Gastroesophageal sphincter (tissue), 3 donors: ENCODE results near the gene DENND2C.

Experiments used
- CTCF ChIP-seq, 4 experiments: fragments of 200-600 bp in 2 of 4; fragments of 450-650 bp in 2 of 4; sonication (generic) in 1 of 4; IDR thresholded peaks; one replicate each; pipeline ENCODE4 v1.5.1; 2017 to 2019; ENCODE audit warnings: antibody characterized with exemption in 4 of 4, mild to moderate bottlenecking in 2 of 4, moderate library complexity in 2 of 4
- POLR2A ChIP-seq, 2 donors: fragments of 450-650 bp; IDR thresholded peaks; one replicate each; pipeline ENCODE4 v1.6.1; 2017; ENCODE audit warnings: antibody characterized with exemption in 2 of 2, mild to moderate bottlenecking in 2 of 2, moderate library complexity in 1 of 2
- POLR2AphosphoS5 ChIP-seq: sonication (generic); formaldehyde crosslinking; IDR thresholded peaks from one replicate; pipeline ENCODE4 v1.6.1; 2017; ENCODE audit warnings: antibody characterized with exemption

DNA sequence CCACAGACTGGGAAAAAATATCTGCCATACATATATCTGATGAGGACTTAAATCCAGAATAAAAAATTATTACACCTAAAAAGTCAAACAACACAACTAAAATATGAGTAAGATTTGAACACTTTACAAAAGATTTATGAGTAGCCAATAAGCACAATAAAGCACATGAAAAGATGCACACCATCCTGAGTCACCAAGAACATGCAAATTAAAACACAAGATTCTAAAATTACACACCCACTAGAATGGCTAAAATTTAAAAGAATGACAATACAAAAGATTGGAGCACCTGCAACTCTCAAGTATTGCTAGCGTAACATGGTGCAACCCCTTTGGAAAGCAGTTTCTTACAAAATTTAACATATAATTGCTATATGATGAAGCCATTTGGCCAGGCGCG lies 30.9 kb downstream of the DENND2C start:
- TF ChIP-seq CTCF (IDR thresholded peaks at IDR 0.05): no peak
- TF ChIP-seq POLR2AphosphoS5: no peak
- TF ChIP-seq POLR2A (IDR thresholded peaks at IDR 0.05): no peak
